HEK293 (cell line): ENCODE data around the gene PRKACG.

Experiments
- CTCF ChIA-PET: fragments of 350-600 bp; formaldehyde crosslinking; extraction: SDS; loops from one replicate; lab custom pipeline; 2021; ENCODE audit warnings: antibody characterized with exemption; lab: Yijun Ruan, JAX
- POLR2A ChIA-PET: fragments of 300-600 bp; formaldehyde crosslinking; extraction: SDS; loops from one replicate; lab custom pipeline; 2020; ENCODE audit warnings: antibody characterized with exemption, inconsistent platforms; lab: Yijun Ruan, JAX
- H3K27ac ChIP-seq: fragments of 200-500 bp; sonication (Bioruptor generic); 2 replicates; pipeline ENCODE4 v1.5.1; 2014; ENCODE audit warnings: low read depth, low read length, control low read depth, inconsistent platforms; ENCODE audit errors: extremely low read depth
- H3K36me3 ChIP-seq, 2 experiments: fragments of 200-500 bp in 1 of 2; sonication (Bioruptor generic) in 1 of 2; 1 replicate in 1 of 2; 2 replicates in 1 of 2; pipeline ENCODE4 v1.5.1; 2014 to 2017; ENCODE audit warnings: inconsistent platforms in 2 of 2, low read length in 2 of 2; ENCODE audit not compliant: control insufficient read depth in 2 of 2, insufficient read depth in 1 of 2
- H3K4me1 ChIP-seq: fragments of 200-500 bp; sonication (Bioruptor generic); 2 replicates; pipeline ENCODE4 v1.5.1; 2014; ENCODE audit warnings: mild to moderate bottlenecking, low read length, inconsistent platforms; ENCODE audit not compliant: control insufficient read depth, insufficient read depth
- H3K4me3 ChIP-seq: 2 replicates; pipeline ENCODE4 v1.5.1; 2011; ENCODE audit warnings: low read depth, mild to moderate bottlenecking, control low read depth, low read length, moderate library complexity
- H3K9me3 ChIP-seq: fragments of 200-500 bp; sonication (Bioruptor generic); 2 replicates; pipeline ENCODE4 v1.5.1; 2014; ENCODE audit warnings: low read depth, low read length, inconsistent platforms; ENCODE audit not compliant: control insufficient read depth, insufficient read depth
- CTCF ChIP-seq: fragments of 450-650 bp; formaldehyde crosslinking; IDR thresholded peaks from 2 replicates; pipeline ENCODE4 v1.5.1; 2016; ENCODE audit warnings: missing biosample characterization, missing genetic modification characterization
- KLF7 ChIP-seq: fragments of 450-650 bp; formaldehyde crosslinking; IDR thresholded peaks from 2 replicates; pipeline ENCODE4 v1.5.1; 2016; ENCODE audit warnings: missing biosample characterization, missing genetic modification characterization, borderline replicate concordance
- KLF9 ChIP-seq: fragments of 450-650 bp; formaldehyde crosslinking; IDR thresholded peaks from 2 replicates; pipeline ENCODE4 v1.5.1; 2016; ENCODE audit warnings: missing biosample characterization, missing genetic modification characterization, low read depth
- ZBTB49 ChIP-seq: fragments of 450-650 bp; formaldehyde crosslinking; IDR thresholded peaks from 2 replicates; pipeline ENCODE4 v1.5.1; 2016; ENCODE audit warnings: missing biosample characterization, missing genetic modification characterization, low read depth
- ZFP37 ChIP-seq: fragments of 450-650 bp; formaldehyde crosslinking; IDR thresholded peaks from 2 replicates; pipeline ENCODE4 v1.5.1; 2016; ENCODE audit warnings: missing biosample characterization, missing genetic modification characterization
- ZNF133 ChIP-seq: fragments of 450-650 bp; formaldehyde crosslinking; IDR thresholded peaks from 2 replicates; pipeline ENCODE4 v1.5.1; 2016; ENCODE audit warnings: missing biosample characterization, missing genetic modification characterization
- ZNF155 ChIP-seq: fragments of 450-650 bp; formaldehyde crosslinking; IDR thresholded peaks from 2 replicates; pipeline ENCODE4 v1.5.1; 2016; ENCODE audit warnings: missing biosample characterization, missing genetic modification characterization
- ZNF24 ChIP-seq: fragments of 450-650 bp; formaldehyde crosslinking; IDR thresholded peaks from 2 replicates; pipeline ENCODE4 v1.5.1; 2016; ENCODE audit warnings: missing biosample characterization, missing genetic modification characterization
- ZNF266 ChIP-seq: fragments of 450-650 bp; formaldehyde crosslinking; IDR thresholded peaks from 2 replicates; pipeline ENCODE4 v1.5.1; 2016; ENCODE audit warnings: missing biosample characterization, missing genetic modification characterization, low read depth
- ZNF391 ChIP-seq: fragments of 450-650 bp; formaldehyde crosslinking; IDR thresholded peaks from 2 replicates; pipeline ENCODE4 v1.5.1; 2016; ENCODE audit warnings: low read depth, missing biosample characterization, missing genetic modification characterization, borderline replicate concordance
- ZNF426 ChIP-seq: fragments of 450-650 bp; formaldehyde crosslinking; IDR thresholded peaks from 2 replicates; pipeline ENCODE4 v1.5.1; 2017; ENCODE audit warnings: missing biosample characterization, missing genetic modification characterization, mild to moderate bottlenecking, inconsistent platforms, moderate library complexity
- ZNF473 ChIP-seq: fragments of 450-650 bp; formaldehyde crosslinking; IDR thresholded peaks from 2 replicates; pipeline ENCODE4 v1.5.1; 2017; ENCODE audit warnings: missing biosample characterization, missing genetic modification characterization
- ZNF514 ChIP-seq: fragments of 450-650 bp; formaldehyde crosslinking; IDR thresholded peaks from 2 replicates; pipeline ENCODE4 v1.5.1; 2016; ENCODE audit warnings: missing biosample characterization, missing genetic modification characterization
- ZNF549 ChIP-seq: fragments of 450-650 bp; IDR thresholded peaks from 2 replicates; pipeline ENCODE4 v1.5.1; 2018; ENCODE audit warnings: missing biosample characterization, missing genetic modification characterization, mild to moderate bottlenecking, inconsistent platforms, moderate library complexity
- ZNF561 ChIP-seq: fragments of 450-650 bp; IDR thresholded peaks from 2 replicates; pipeline ENCODE4 v1.5.1; 2018; ENCODE audit warnings: missing biosample characterization, missing genetic modification characterization, borderline replicate concordance
- ZNF645 ChIP-seq: fragments of 450-650 bp; formaldehyde crosslinking; IDR thresholded peaks from 2 replicates; pipeline ENCODE4; 2016; ENCODE audit warnings: missing biosample characterization, missing genetic modification characterization
- ZNF768 ChIP-seq: fragments of 450-650 bp; formaldehyde crosslinking; IDR thresholded peaks from 2 replicates; pipeline ENCODE4 v1.5.1; 2018; ENCODE audit warnings: missing biosample characterization, mild to moderate bottlenecking, missing genetic modification characterization
- ZNF830 ChIP-seq: fragments of 450-650 bp; IDR thresholded peaks from 2 replicates; pipeline ENCODE4 v1.5.0; 2018; ENCODE audit warnings: missing biosample characterization, missing genetic modification characterization, low read depth, mild to moderate bottlenecking, moderate library complexity
- TF ChIP-seq, protein P1 (sequence below): fragments of 450-650 bp; formaldehyde crosslinking; IDR thresholded peaks from 2 replicates; pipeline ENCODE4 v1.5.1; 2016; ENCODE audit warnings: missing biosample characterization, missing genetic modification characterization
- TF ChIP-seq, protein P2 (sequence below): fragments of 450-650 bp; formaldehyde crosslinking; IDR thresholded peaks from 2 replicates; pipeline ENCODE4 v1.5.1; 2016; ENCODE audit warnings: missing biosample characterization, missing genetic modification characterization
- TF ChIP-seq, protein P3 (sequence below): fragments of 450-650 bp; formaldehyde crosslinking; IDR thresholded peaks from 2 replicates; pipeline ENCODE4 v1.5.1; 2016; ENCODE audit warnings: missing biosample characterization, missing genetic modification characterization, low read depth

The PRKACG gene

GRCh38 chr9:69014013-69014412 lies at the start of gene PRKACG:
Gene PRKACG, minus strand, starts transcription at chr9:69014113. Its CDS starts 21 bp downstream, at chr9:69014092.
- no peak within 1 kb of the TSS for H3K4me3 ChIP-seq
- CTCF ChIA-PET, result no interaction called here
- H3K4me1 ChIP-seq, result no peaks in the 10 kb centered on the region
- no peak within 1 kb of the TSS for H3K27ac ChIP-seq
- TF ChIP-seq, protein P1, sequence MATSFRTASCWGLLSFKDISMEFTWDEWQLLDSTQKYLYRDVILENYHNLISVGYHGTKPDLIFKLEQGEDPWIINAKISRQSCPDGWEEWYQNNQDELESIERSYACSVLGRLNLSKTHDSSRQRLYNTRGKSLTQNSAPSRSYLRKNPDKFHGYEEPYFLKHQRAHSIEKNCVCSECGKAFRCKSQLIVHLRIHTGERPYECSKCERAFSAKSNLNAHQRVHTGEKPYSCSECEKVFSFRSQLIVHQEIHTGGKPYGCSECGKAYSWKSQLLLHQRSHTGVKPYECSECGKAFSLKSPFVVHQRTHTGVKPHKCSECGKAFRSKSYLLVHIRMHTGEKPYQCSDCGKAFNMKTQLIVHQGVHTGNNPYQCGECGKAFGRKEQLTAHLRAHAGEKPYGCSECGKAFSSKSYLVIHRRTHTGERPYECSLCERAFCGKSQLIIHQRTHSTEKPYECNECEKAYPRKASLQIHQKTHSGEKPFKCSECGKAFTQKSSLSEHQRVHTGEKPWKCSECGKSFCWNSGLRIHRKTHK (tag by site-specific recombination), result no peak
- TF ChIP-seq ZNF645 (tag by site-specific recombination), result no peak
- TF ChIP-seq ZNF473, result no peak
- TF ChIP-seq KLF9 (tag by site-specific recombination), result no peak
- no peak for TF ChIP-seq ZNF24
- no peak for TF ChIP-seq KLF7
- no peak for TF ChIP-seq ZNF768 (tag by site-specific recombination)
- TF ChIP-seq, all 188 proteins: peak for 0
- POLR2A ChIA-PET, result no interaction called here
- Histone ChIP-seq H3K9me3 (no peaks in the 10 kb centered on the region), H3K36me3 (no peaks in the 10 kb centered on the region)

GRCh38 chr9:69062195-69062594 lies 48.3 kb upstream of the PRKACG start:
- Histone ChIP-seq H3K27ac (no peak overlapping the region), H3K4me1 (no peaks in the 10 kb centered on the region), H3K4me3 (no peak overlapping the region), H3K9me3 (no peaks in the 10 kb centered on the region), H3K36me3 (peaks cover 4 to 54% of the 10 kb centered on the region in 2 experiments; a peak in 2 of 3 replicates)
- TF ChIP-seq ZNF549, result no peak
- TF ChIP-seq, protein P2, sequence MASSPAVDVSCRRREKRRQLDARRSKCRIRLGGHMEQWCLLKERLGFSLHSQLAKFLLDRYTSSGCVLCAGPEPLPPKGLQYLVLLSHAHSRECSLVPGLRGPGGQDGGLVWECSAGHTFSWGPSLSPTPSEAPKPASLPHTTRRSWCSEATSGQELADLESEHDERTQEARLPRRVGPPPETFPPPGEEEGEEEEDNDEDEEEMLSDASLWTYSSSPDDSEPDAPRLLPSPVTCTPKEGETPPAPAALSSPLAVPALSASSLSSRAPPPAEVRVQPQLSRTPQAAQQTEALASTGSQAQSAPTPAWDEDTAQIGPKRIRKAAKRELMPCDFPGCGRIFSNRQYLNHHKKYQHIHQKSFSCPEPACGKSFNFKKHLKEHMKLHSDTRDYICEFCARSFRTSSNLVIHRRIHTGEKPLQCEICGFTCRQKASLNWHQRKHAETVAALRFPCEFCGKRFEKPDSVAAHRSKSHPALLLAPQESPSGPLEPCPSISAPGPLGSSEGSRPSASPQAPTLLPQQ (tag by site-specific recombination), result no peak
- TF ChIP-seq, protein P3, sequence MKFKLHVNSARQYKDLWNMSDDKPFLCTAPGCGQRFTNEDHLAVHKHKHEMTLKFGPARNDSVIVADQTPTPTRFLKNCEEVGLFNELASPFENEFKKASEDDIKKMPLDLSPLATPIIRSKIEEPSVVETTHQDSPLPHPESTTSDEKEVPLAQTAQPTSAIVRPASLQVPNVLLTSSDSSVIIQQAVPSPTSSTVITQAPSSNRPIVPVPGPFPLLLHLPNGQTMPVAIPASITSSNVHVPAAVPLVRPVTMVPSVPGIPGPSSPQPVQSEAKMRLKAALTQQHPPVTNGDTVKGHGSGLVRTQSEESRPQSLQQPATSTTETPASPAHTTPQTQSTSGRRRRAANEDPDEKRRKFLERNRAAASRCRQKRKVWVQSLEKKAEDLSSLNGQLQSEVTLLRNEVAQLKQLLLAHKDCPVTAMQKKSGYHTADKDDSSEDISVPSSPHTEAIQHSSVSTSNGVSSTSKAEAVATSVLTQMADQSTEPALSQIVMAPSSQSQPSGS (tag by site-specific recombination), result no peak
- TF ChIP-seq ZNF155 (tag by site-specific recombination), result no peak
- ChIA-PET CTCF (interaction anchor here (0.7 to 1.5 kb wide), 2 partner anchors 130 to 376 kb away, joined by 3 to 4 read pairs; no protein-coding TSS in a partner anchor), POLR2A (no interaction called here)

DNA sequence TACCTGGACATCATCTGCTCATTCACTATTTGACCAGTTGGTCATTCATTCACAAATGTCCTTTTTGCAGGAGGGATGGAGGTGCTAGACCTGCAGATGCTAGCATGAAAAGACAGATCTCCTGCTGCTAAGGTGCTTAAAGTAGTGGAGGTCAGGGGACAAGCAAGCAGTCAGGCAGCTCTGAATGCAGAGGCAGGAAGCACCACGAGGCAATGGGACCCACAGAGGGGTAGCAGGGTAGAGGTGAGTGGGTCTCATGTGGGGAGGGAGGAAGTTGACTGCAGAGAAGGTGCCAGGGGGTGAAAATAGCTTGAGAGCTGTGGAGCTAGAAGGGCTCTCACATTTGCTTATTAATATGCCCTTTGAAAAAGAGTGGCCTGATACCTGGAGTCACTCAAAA lies 46.9 kb upstream of the PRKACG start:
- Histone ChIP-seq H3K9me3 (no peaks in the 10 kb centered on the region), H3K4me3 (no peak overlapping the region), H3K27ac (no peak overlapping the region), H3K4me1 (no peaks in the 10 kb centered on the region), H3K36me3 (peaks cover 4 to 49% of the 10 kb centered on the region in 2 experiments; a peak in 2 of 3 replicates)
- ChIA-PET CTCF (interaction anchor here (1.1 kb wide), 1 partner anchor 98 kb away, joined by 3 read pairs; no protein-coding TSS in a partner anchor), POLR2A (no interaction called here)
- TF ChIP-seq ZNF391 (no peak), ZNF561 (tag by site-specific recombination) (no peak), ZNF426 (tag by site-specific recombination) (no peak), ZNF266 (tag by site-specific recombination) (no peak), ZNF133 (tag by site-specific recombination) (no peak), ZNF830 (tag by site-specific recombination) (no peak), CTCF (tag by site-specific recombination) (no peak), ZNF514 (tag by site-specific recombination) (no peak), ZBTB49 (tag by site-specific recombination) (no peak), ZFP37 (tag by site-specific recombination) (no peak)
